G401 (cell line): Measurements from ENCODE around the gene CSH2. TPM values are rescaled to one million over a fixed set of nuclear protein-coding genes. Genes with fewer than 3 reads are reported as not detected.
"Not testable (repeated sequence)": the region's sequence is repeated elsewhere in the genome, so short reads cannot be mapped to it uniquely, and the experiment has no call there.

Source experiments
- DNase-seq: peaks from one replicate; pipeline ENCODE4 v3.0.0-alpha.2; 2015; ENCODE audit warnings: low spot score
- in situ Hi-C: cut with HindIII; loops from 2 replicates; pipeline ENCODE4 v1.10.0; 2016; ENCODE audit warnings: low sequenced_read_pairs, mixed read lengths
- total RNA-seq: library from RNA; depleted of rRNA; stranded (reverse); fragments of >200 nt; shearing (Covaris generic); gene quantifications from 2 replicates; pipeline ENCODE4 v1.2.3, GENCODE V29; 2014

The CSH2 gene
- total RNA-seq, 1 experiment from 2014 or later, result not detected

- in situ Hi-C loops, DNase-seq: not testable (repeated sequence)
Measured at GRCh38 chr17:63898899-63899798, 25.7 kb upstream of the CSH2 start.

GRCh38 chr17:63896524-63897354 is 23.3 kb upstream of the CSH2 start, which contains the start of gene CSH1:
CSH1 (minus strand) TSS chr17:63896574; CDS start chr17:63896511, 63 bp downstream.
- DNase-seq, in situ Hi-C loops: not testable (repeated sequence)

GRCh38 chr17:63894821-63895220 is 21.3 kb upstream of the CSH2 start:
- DNase-seq, in situ Hi-C loops: not testable (repeated sequence)

- DNase-seq, in situ Hi-C loops: not testable (repeated sequence)
Measured at GRCh38 chr17:63894021-63894420, 20.5 kb upstream of the CSH2 start.

- DNase-seq, in situ Hi-C loops: not testable (repeated sequence)
Measured at GRCh38 chr17:63892316-63893037, 19.0 kb upstream of the CSH2 start.

- in situ Hi-C loops, result not testable (repeated sequence)
Measured at GRCh38 chr17:63889026-63889848, 15.8 kb upstream of the CSH2 start.

GRCh38 chr17:63885119-63885518 is 11.6 kb upstream of the CSH2 start:
- in situ Hi-C loops, result not testable (repeated sequence)

More at GRCh38 chr17:63889026-63889848, 15.8 kb upstream of the CSH2 start:
- peak; percentile 37 for DNase-seq

GRCh38 chr17:63882626-63883126 is 9.2 kb upstream of the CSH2 start:
- in situ Hi-C loops, DNase-seq: not testable (repeated sequence)

More at GRCh38 chr17:63885119-63885518, 11.6 kb upstream of the CSH2 start:
- DNase-seq, result not testable (repeated sequence)

- in situ Hi-C loops, result no loop called here
Measured at GRCh38 chr17:63881935-63882601, 8.6 kb upstream of the CSH2 start, which contains the start of gene GH2. GH2 (minus strand) TSS chr17:63881944; CDS start chr17:63881801, 143 bp downstream.

GRCh38 chr17:63881337-63881736 is 7.9 kb upstream of the CSH2 start:
- DNase-seq, in situ Hi-C loops: not testable (repeated sequence)

More at GRCh38 chr17:63881935-63882601, 8.6 kb upstream of the CSH2 start, which contains the start of gene GH2:
- peak; percentile 29 for DNase-seq

- in situ Hi-C loops, result no loop called here
- no peak for DNase-seq
Measured at GRCh38 chr17:63880706-63881105, 7.2 kb upstream of the CSH2 start.

GRCh38 chr17:63878413-63878812 is 4.9 kb upstream of the CSH2 start:
- DNase-seq, in situ Hi-C loops: not testable (repeated sequence)

- DNase-seq, in situ Hi-C loops: not testable (repeated sequence)
Measured at GRCh38 chr17:63874693-63875092, 1.2 kb upstream of the CSH2 start.

- DNase-seq, in situ Hi-C loops: not testable (repeated sequence)
Measured at GRCh38 chr17:63874061-63874626, 667 bp upstream of the CSH2 start.

GRCh38 chr17:63871646-63872365 is 1.7 kb downstream of the CSH2 start:
- in situ Hi-C loops, DNase-seq: not testable (repeated sequence)

GRCh38 chr17:63870292-63870665 is 3.2 kb downstream of the CSH2 start:
- in situ Hi-C loops, DNase-seq: not testable (repeated sequence)
